Common myeloid progenitor, CD34-positive (primary cell): ENCODE measurements around the gene INPPL1.
"Not testable (repeated sequence)": the region's sequence is repeated elsewhere in the genome, so short reads cannot be mapped to it uniquely, and the experiment has no call there.

ENCODE experiments used
- CTCF ChIA-PET: fragments of 350-600 bp; sonication (Branson Sonifier 250); formaldehyde crosslinking; loops from one replicate; lab custom pipeline; 2021; ENCODE audit warnings: antibody characterized with exemption; lab: Charles Lee
- POLR2A ChIA-PET: fragments of 350-600 bp; sonication (Branson Sonifier 250); formaldehyde crosslinking; loops from one replicate; lab custom pipeline; 2021; ENCODE audit warnings: antibody characterized with exemption; lab: Charles Lee
- DNase-seq, 3 donors: peaks; one replicate each; pipeline versions ENCODE4 v3.0.0 to v3.0.0-alpha.2; 2013
- H3K27ac ChIP-seq, 2 experiments: 1 replicate in 1 of 2; 2 replicates in 1 of 2; pipeline ENCODE4 v1.7.0; 2013; ENCODE audit warnings: inconsistent platforms in 2 of 2, low read length in 2 of 2, mild to moderate bottlenecking in 2 of 2, low read depth in 1 of 2, moderate library complexity in 1 of 2; ENCODE audit not compliant: severe bottlenecking in 2 of 2, insufficient read depth in 1 of 2, poor library complexity in 1 of 2
- H3K27me3 ChIP-seq, 5 experiments: replicated peaks in 2 of 5; 1 replicate in 3 of 5; 2 replicates in 2 of 5; pipeline versions ENCODE4 v1.6.1 to v1.7.0; 2013; ENCODE audit warnings: low read length in 4 of 5, mild to moderate bottlenecking in 2 of 5, moderate library complexity in 2 of 5, inconsistent platforms in 1 of 5; ENCODE audit not compliant: insufficient read depth in 5 of 5, control insufficient read depth in 4 of 5
- H3K36me3 ChIP-seq, 4 experiments: 1 replicate in 2 of 4; 2 replicates in 2 of 4; pipeline versions ENCODE4 v1.6.1 to v1.7.0; 2013; ENCODE audit warnings: low read length in 3 of 4, control low read depth in 1 of 4, mild to moderate bottlenecking in 1 of 4; ENCODE audit not compliant: control insufficient read depth in 4 of 4, insufficient read depth in 4 of 4
- H3K4me1 ChIP-seq, 4 experiments: 1 replicate in 3 of 4; 2 replicates in 1 of 4; pipeline versions ENCODE4 v1.6.1 to v1.7.1; 2013; ENCODE audit warnings: low read length in 3 of 4, mild to moderate bottlenecking in 3 of 4, control low read depth in 1 of 4, inconsistent platforms in 1 of 4, moderate library complexity in 1 of 4; ENCODE audit not compliant: control insufficient read depth in 4 of 4, insufficient read depth in 4 of 4; ENCODE audit errors: control extremely low read depth in 1 of 4
- H3K4me3 ChIP-seq, 7 experiments: 1 replicate in 4 of 7; 2 replicates in 3 of 7; pipeline versions ENCODE4 v1.5.1 to v1.7.0; 2013; ENCODE audit warnings: mild to moderate bottlenecking in 7 of 7, low read length in 6 of 7, moderate library complexity in 6 of 7, inconsistent platforms in 2 of 7, low read depth in 2 of 7, control low read depth in 1 of 7; ENCODE audit not compliant: insufficient read depth in 4 of 7, control insufficient read depth in 1 of 7; ENCODE audit errors: extremely low read depth in 1 of 7
- H3K9me3 ChIP-seq, 5 experiments: 1 replicate in 4 of 5; 2 replicates in 1 of 5; pipeline versions ENCODE4 v1.6.1 to v1.7.1; 2013; ENCODE audit warnings: low read length in 4 of 5, mild to moderate bottlenecking in 2 of 5, inconsistent platforms in 1 of 5, low read depth in 1 of 5, moderate library complexity in 1 of 5; ENCODE audit not compliant: control insufficient read depth in 4 of 5, insufficient read depth in 2 of 5; ENCODE audit errors: control extremely low read depth in 1 of 5
- WGBS: methylation state at CpG from one replicate; pipeline ENCODE4 v1.1.5; 2013; ENCODE audit not compliant: insufficient coverage; 5-methylcytosine and 5-hydroxymethylcytosine counted together

INPPL1 gene

GRCh38 chr11:72188267-72188666 is 36.3 kb upstream of the INPPL1 start:
- H3K27me3 ChIP-seq: no peaks in the 10 kb centered on the region
- no peaks in the 10 kb centered on the region for H3K36me3 ChIP-seq
- H3K9me3 ChIP-seq: no peaks in the 10 kb centered on the region
- no peak overlapping the region for H3K4me3 ChIP-seq
- CTCF ChIA-PET: interaction anchor here (0.6 kb wide), 1 partner anchor 126 kb away, joined by 3 read pairs; no protein-coding TSS in a partner anchor
- POLR2A ChIA-PET: no interaction called here
- no CpG with 5 or more reads among the region's 1 CpG for WGBS
- no peak overlapping the region for H3K27ac ChIP-seq
- no peak for DNase-seq
- H3K4me1 ChIP-seq: peaks cover 0 to under 1% (median under 1%) of the 10 kb centered on the region in 4 experiments

GRCh38 chr11:72189455-72190250 is 34.9 kb upstream of the INPPL1 start:
- no peaks in the 10 kb centered on the region for H3K27me3 ChIP-seq
- H3K4me1 ChIP-seq: no peaks in the 10 kb centered on the region
- POLR2A ChIA-PET: interaction anchor here (0.5 kb wide), 1 partner anchor 138 kb away, joined by 4 read pairs; no protein-coding TSS in a partner anchor
- H3K36me3 ChIP-seq: no peaks in the 10 kb centered on the region
- no peaks in the 10 kb centered on the region for H3K9me3 ChIP-seq
- H3K27ac ChIP-seq: no peak overlapping the region
- no CpG with 5 or more reads among the region's 3 CpGs for WGBS
- DNase-seq: no peak
- no peak overlapping the region for H3K4me3 ChIP-seq
- CTCF ChIA-PET: interaction anchor here (0.7 to 1.4 kb wide), 4 partner anchors 13 to 174 kb away, joined by 3 to 6 read pairs (median 4); no protein-coding TSS in a partner anchor

- no peaks in the 10 kb centered on the region for H3K4me1 ChIP-seq
Measured at GRCh38 chr11:72190631-72191071, 33.9 kb upstream of the INPPL1 start.

GRCh38 chr11:72191961-72192381 is 32.6 kb upstream of the INPPL1 start, which contains the start of gene FOLR1:
TSS of gene FOLR1 (plus strand) at chr11:72192140. CDS start at chr11:72192174, 34 bp downstream.
- 89% methylated on average over 3 of the region's 5 CpGs for WGBS
- Histone ChIP-seq H3K27me3 (no peaks in the 10 kb centered on the region), H3K9me3 (no peaks in the 10 kb centered on the region), H3K36me3 (no peaks in the 10 kb centered on the region), H3K27ac (no peak within 1 kb of the TSS), H3K4me1 (no peaks in the 10 kb centered on the region), H3K4me3 (no peak within 1 kb of the TSS)
- DNase-seq: no peak
- CTCF ChIA-PET: no interaction called here
- POLR2A ChIA-PET: no interaction called here

More at GRCh38 chr11:72190631-72191071, 33.9 kb upstream of the INPPL1 start:
- CTCF ChIA-PET: interaction anchor here (0.6 to 1.4 kb wide), 5 partner anchors 46 to 224 kb away, joined by 3 to 6 read pairs (median 4); no protein-coding TSS in a partner anchor
- Histone ChIP-seq H3K27me3 (no peaks in the 10 kb centered on the region), H3K36me3 (no peaks in the 10 kb centered on the region), H3K9me3 (no peaks in the 10 kb centered on the region), H3K27ac (no peak overlapping the region), H3K4me3 (no peak overlapping the region)
- WGBS: 100% methylated on average over 5 of the region's 5 CpGs
- POLR2A ChIA-PET: no interaction called here
- no peak for DNase-seq

- H3K4me1 ChIP-seq: no peaks in the 10 kb centered on the region
- ChIA-PET CTCF (interaction anchor here (0.7 to 1.3 kb wide), 2 partner anchors 10 to 12 kb away, joined by 3 to 6 read pairs; no protein-coding TSS in a partner anchor), POLR2A (interaction anchor here (0.6 to 0.8 kb wide), 2 partner anchors 9 to 11 kb away, joined by 3 to 4 read pairs; no protein-coding TSS in a partner anchor)
- no peak overlapping the region for H3K27ac ChIP-seq
- no peak for DNase-seq
- no peaks in the 10 kb centered on the region for H3K9me3 ChIP-seq
- no peaks in the 10 kb centered on the region for H3K27me3 ChIP-seq
- H3K4me3 ChIP-seq: no peak overlapping the region
- H3K36me3 ChIP-seq: no peaks in the 10 kb centered on the region
- 98% methylated on average over 8 of the region's 12 CpGs for WGBS
Measured at GRCh38 chr11:72195518-72196270, 28.9 kb upstream of the INPPL1 start.

GRCh38 chr11:72201445-72201844 is 23.1 kb upstream of the INPPL1 start:
- H3K9me3 ChIP-seq, H3K4me3 ChIP-seq, CTCF ChIA-PET, POLR2A ChIA-PET, H3K27ac ChIP-seq, H3K4me1 ChIP-seq, H3K27me3 ChIP-seq, H3K36me3 ChIP-seq, DNase-seq: not testable (repeated sequence)
- 96% methylated on average over 22 of the region's 43 CpGs for WGBS
